BLaER1 (cell line): ENCODE data around the gene RGR.

ENCODE experiments used
- H3K27ac ChIP-seq: shearing (Covaris generic); formaldehyde crosslinking; 2 replicates; pipeline ENCODE4 v1.8.1; 2022
- H3K27me3 ChIP-seq: shearing (Covaris generic); formaldehyde crosslinking; 2 replicates; pipeline ENCODE4 v1.8.1; 2022
- H3K36me3 ChIP-seq: shearing (Covaris generic); formaldehyde crosslinking; 2 replicates; pipeline ENCODE4 v1.8.1; 2022
- H3K4me1 ChIP-seq: shearing (Covaris generic); formaldehyde crosslinking; 2 replicates; pipeline ENCODE4 v1.8.1; 2022
- H3K4me2 ChIP-seq: shearing (Covaris generic); formaldehyde crosslinking; 2 replicates; pipeline ENCODE4 v1.8.1; 2022
- H3K4me3 ChIP-seq: shearing (Covaris generic); formaldehyde crosslinking; 2 replicates; pipeline ENCODE4 v1.8.1; 2022
- H3K9ac ChIP-seq: shearing (Covaris generic); formaldehyde crosslinking; 2 replicates; pipeline ENCODE4 v1.8.1; 2022
- H3K9me3 ChIP-seq: shearing (Covaris generic); formaldehyde crosslinking; 2 replicates; pipeline ENCODE4 v1.8.1; 2022
- H4K20me1 ChIP-seq: shearing (Covaris generic); formaldehyde crosslinking; 2 replicates; pipeline ENCODE4 v1.8.1; 2022
- Cebpa-rat ChIP-seq: shearing (Covaris generic); IDR thresholded peaks from 2 replicates; pipeline ENCODE4 v1.8.1; 2022

Gene RGR

DNA sequence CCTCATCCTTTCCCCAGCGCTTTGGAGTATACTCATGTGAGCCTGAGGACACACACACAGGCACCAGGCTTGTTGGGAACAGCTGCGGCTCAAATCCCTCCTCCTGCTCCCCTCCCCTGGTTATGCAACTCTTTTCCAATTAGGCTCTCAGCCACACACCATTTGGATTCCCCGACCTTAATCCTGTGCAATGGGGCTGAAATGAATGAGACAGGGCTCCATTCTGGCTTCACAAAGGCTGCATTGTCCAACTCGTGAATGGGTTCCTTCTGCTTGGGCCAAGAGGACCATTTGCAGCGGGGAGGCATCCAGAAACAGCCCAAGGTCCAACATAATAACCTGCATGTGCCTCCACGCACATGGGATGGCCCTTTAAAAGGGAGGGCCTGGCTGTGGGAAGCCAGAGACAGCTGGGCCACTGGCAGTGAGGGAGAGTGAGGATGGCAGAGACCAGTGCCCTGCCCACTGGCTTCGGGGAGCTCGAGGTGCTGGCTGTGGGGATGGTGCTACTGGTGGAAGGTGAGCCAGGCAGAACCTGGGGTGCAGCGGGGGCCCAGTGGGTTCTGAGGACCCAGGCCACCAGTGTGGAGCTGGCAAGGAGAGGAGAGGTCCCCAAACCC is at the start of gene RGR:
RGR (plus strand) TSS at position 403 of the 620 bp plus-strand sequence; CDS start at position 441, 38 bp downstream.
- Histone ChIP-seq H3K36me3 (no peaks in the 10 kb centered on the region), H3K4me1 (no peaks in the 10 kb centered on the region), H4K20me1 (no peaks in the 10 kb centered on the region), H3K27ac (no peak within 1 kb of the TSS), H3K4me3 (no peak within 1 kb of the TSS), H3K4me2 (no peak within 1 kb of the TSS), H3K27me3 (no peaks in the 10 kb centered on the region), H3K9me3 (no peaks in the 10 kb centered on the region), H3K9ac (no peak within 1 kb of the TSS)
- no peak for TF ChIP-seq Cebpa-rat

DNA sequence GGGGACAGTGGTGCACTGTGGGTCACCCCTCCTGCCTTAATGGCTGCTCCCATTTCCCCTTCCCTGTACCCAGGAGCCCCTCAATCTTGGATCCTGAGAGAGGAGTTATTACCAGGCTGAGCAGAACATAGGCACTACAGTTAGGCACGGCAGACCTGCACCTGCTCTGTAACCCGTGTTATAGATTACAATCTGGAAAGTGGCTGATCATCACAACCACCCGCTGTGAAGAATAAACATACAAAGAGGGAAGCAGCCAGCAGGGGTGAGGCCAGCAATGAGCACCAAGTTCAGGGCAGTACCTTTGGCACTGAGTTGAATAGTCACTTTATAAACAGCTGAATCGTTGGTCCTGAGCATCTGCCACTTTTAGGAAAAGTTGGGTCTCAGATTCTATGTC is 48.8 kb upstream of the RGR start:
- no peak overlapping the region for H3K27ac ChIP-seq
- H3K4me3 ChIP-seq: no peak overlapping the region
- peaks cover 6% of the 10 kb centered on the region; the same call in 1 of the 2 replicates for H3K9me3 ChIP-seq
- no peak overlapping the region for H3K9ac ChIP-seq
- no peaks in the 10 kb centered on the region for H3K36me3 ChIP-seq
- TF ChIP-seq Cebpa-rat: no peak
- H3K4me1 ChIP-seq: no peaks in the 10 kb centered on the region
- no peak overlapping the region for H3K4me2 ChIP-seq
- peaks cover 50% of the 10 kb centered on the region for H3K27me3 ChIP-seq
- no peaks in the 10 kb centered on the region for H4K20me1 ChIP-seq

GRCh38 chr10:84196941-84197340 is 47.9 kb upstream of the RGR start:
- H3K36me3 ChIP-seq: no peaks in the 10 kb centered on the region
- H3K4me2 ChIP-seq: no peak overlapping the region
- peaks cover 50% of the 10 kb centered on the region for H3K27me3 ChIP-seq
- no peak overlapping the region for H3K4me3 ChIP-seq
- H3K9me3 ChIP-seq: peaks cover 6% of the 10 kb centered on the region; the same call in 1 of the 2 replicates
- TF ChIP-seq Cebpa-rat: no peak
- H3K27ac ChIP-seq: no peak overlapping the region
- no peaks in the 10 kb centered on the region for H4K20me1 ChIP-seq
- H3K9ac ChIP-seq: no peak overlapping the region
- no peaks in the 10 kb centered on the region for H3K4me1 ChIP-seq

DNA sequence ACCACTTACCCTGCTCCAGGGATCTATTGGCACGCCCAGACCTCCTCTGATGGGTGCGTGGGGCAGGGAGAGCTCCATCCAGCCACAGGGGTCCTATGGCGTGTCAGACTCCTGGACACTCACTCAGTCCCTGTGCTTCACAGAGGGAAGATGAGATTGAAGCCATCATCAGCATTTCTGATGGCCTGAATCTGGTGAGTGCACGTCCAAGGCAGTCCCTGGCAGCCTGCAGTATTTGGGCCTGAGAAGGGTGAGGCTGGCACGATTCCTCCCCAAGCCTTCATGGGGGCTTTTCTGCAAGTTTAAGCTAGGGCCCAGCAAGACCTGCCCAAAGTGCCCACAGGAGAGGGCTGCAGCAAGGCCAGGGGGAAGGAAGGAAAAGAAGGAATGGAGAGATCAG is 47.2 kb upstream of the RGR start:
- H3K9ac ChIP-seq: no peak overlapping the region
- H4K20me1 ChIP-seq: no peaks in the 10 kb centered on the region
- H3K27ac ChIP-seq: no peak overlapping the region
- H3K4me1 ChIP-seq: no peaks in the 10 kb centered on the region
- no peak overlapping the region for H3K4me3 ChIP-seq
- H3K4me2 ChIP-seq: no peak overlapping the region
- peaks cover 48% of the 10 kb centered on the region for H3K27me3 ChIP-seq
- no peak for TF ChIP-seq Cebpa-rat
- H3K9me3 ChIP-seq: peaks cover 6% of the 10 kb centered on the region; the same call in 1 of the 2 replicates
- no peaks in the 10 kb centered on the region for H3K36me3 ChIP-seq

DNA sequence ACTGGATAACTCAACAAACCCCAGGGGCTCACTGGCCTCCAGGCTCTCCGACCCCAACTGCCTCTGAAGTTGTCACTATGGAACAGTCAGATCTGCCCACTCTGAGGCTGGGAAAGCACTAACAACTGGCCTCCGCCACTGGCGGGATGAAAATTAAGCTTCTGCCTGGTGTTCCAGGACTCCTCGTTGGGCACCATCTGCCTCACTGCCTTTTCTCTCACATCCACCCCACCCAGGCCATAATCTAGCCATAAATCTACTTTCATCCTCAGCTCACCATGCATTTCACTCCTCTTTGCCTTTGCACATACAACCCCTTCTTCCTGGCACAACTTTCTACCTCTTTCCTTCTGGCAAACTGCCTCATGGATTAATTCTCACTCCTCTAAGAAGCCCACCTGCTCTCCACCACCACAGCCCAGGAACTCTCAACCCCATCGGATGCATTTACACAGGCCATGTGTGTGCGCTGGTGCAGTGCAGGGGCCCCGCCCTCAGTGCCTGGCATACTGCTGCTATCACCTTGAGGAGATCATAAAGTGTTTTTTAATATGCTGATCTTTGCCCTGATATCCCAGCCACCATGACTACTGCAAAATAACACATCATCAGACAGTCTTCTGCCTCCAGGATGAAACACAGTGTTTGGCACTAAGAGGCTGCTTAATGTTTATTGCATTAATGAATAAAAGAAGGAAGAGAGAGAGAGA is 46.5 kb upstream of the RGR start:
- no peak overlapping the region for H3K9ac ChIP-seq
- no peaks in the 10 kb centered on the region for H4K20me1 ChIP-seq
- no peaks in the 10 kb centered on the region for H3K4me1 ChIP-seq
- H3K27me3 ChIP-seq: peaks cover 40% of the 10 kb centered on the region
- H3K36me3 ChIP-seq: no peaks in the 10 kb centered on the region
- no peak overlapping the region for H3K4me2 ChIP-seq
- H3K9me3 ChIP-seq: peaks cover 6% of the 10 kb centered on the region; the same call in 1 of the 2 replicates
- TF ChIP-seq Cebpa-rat: no peak
- no peak overlapping the region for H3K27ac ChIP-seq
- H3K4me3 ChIP-seq: no peak overlapping the region

GRCh38 chr10:84200537-84201243 is 44.2 kb upstream of the RGR start:
- H3K9me3 ChIP-seq: no peaks in the 10 kb centered on the region
- no peak overlapping the region for H3K9ac ChIP-seq
- no peak for TF ChIP-seq Cebpa-rat
- no peaks in the 10 kb centered on the region for H4K20me1 ChIP-seq
- no peaks in the 10 kb centered on the region for H3K4me1 ChIP-seq
- no peak overlapping the region for H3K4me2 ChIP-seq
- no peak overlapping the region for H3K4me3 ChIP-seq
- peaks cover 17% of the 10 kb centered on the region for H3K27me3 ChIP-seq
- H3K36me3 ChIP-seq: no peaks in the 10 kb centered on the region
- no peak overlapping the region for H3K27ac ChIP-seq

GRCh38 chr10:84201244-84201606 is 43.6 kb upstream of the RGR start:
- no peak overlapping the region for H3K4me2 ChIP-seq
- H4K20me1 ChIP-seq: no peaks in the 10 kb centered on the region
- no peaks in the 10 kb centered on the region for H3K36me3 ChIP-seq
- H3K27me3 ChIP-seq: peaks cover 12% of the 10 kb centered on the region
- H3K4me3 ChIP-seq: no peak overlapping the region
- no peaks in the 10 kb centered on the region for H3K4me1 ChIP-seq
- H3K9ac ChIP-seq: no peak overlapping the region
- H3K27ac ChIP-seq: no peak overlapping the region
- no peaks in the 10 kb centered on the region for H3K9me3 ChIP-seq
- TF ChIP-seq Cebpa-rat: no peak

GRCh38 chr10:84201682-84202081 is 43.2 kb upstream of the RGR start:
- H3K27me3 ChIP-seq: 0 out of 2 replicates have a peak, but pooled peaks cover 7% of the 10 kb centered on the region
- H3K4me1 ChIP-seq: no peaks in the 10 kb centered on the region
- H3K9me3 ChIP-seq: no peaks in the 10 kb centered on the region
- H3K27ac ChIP-seq: no peak overlapping the region
- no peak overlapping the region for H3K4me3 ChIP-seq
- TF ChIP-seq Cebpa-rat: no peak
- H3K4me2 ChIP-seq: no peak overlapping the region
- H4K20me1 ChIP-seq: no peaks in the 10 kb centered on the region
- no peaks in the 10 kb centered on the region for H3K36me3 ChIP-seq
- H3K9ac ChIP-seq: no peak overlapping the region

- Histone ChIP-seq H3K27me3 (0 out of 2 replicates have a peak, but pooled peaks cover under 1% of the 10 kb centered on the region), H3K4me2 (no peak overlapping the region), H3K36me3 (no peaks in the 10 kb centered on the region), H3K4me3 (no peak overlapping the region), H4K20me1 (no peaks in the 10 kb centered on the region), H3K4me1 (no peaks in the 10 kb centered on the region), H3K9me3 (no peaks in the 10 kb centered on the region), H3K9ac (no peak overlapping the region), H3K27ac (no peak overlapping the region)
- no peak for TF ChIP-seq Cebpa-rat
Measured at GRCh38 chr10:84202349-84202748, 42.5 kb upstream of the RGR start.

GRCh38 chr10:84204122-84204521 is 40.7 kb upstream of the RGR start:
- TF ChIP-seq Cebpa-rat: no peak
- Histone ChIP-seq H3K9ac (no peak overlapping the region), H4K20me1 (no peaks in the 10 kb centered on the region), H3K4me3 (no peak overlapping the region), H3K4me2 (no peak overlapping the region), H3K27ac (no peak overlapping the region), H3K9me3 (no peaks in the 10 kb centered on the region), H3K27me3 (no peaks in the 10 kb centered on the region), H3K4me1 (no peaks in the 10 kb centered on the region), H3K36me3 (no peaks in the 10 kb centered on the region)
